PC-9 (cell line): ENCODE data around the gene STIL. TPM values are rescaled to one million over a fixed set of nuclear protein-coding genes. Genes with fewer than 3 reads are reported as not detected.

Experiments
- BruUV-seq: library from RNA; stranded (reverse); fragments of 400-500 nt; replicated peaks from 2 replicates; lab custom pipeline; 2021; lab: Mats Ljungman, UMichigan
- CTCF ChIA-PET: fragments of 300-600 bp; sonication (Branson Sonifier 250); formaldehyde crosslinking; loops from one replicate; lab custom pipeline; 2022; ENCODE audit warnings: antibody characterized with exemption; lab: Charles Lee
- POLR2A ChIA-PET: fragments of 300-600 bp; sonication (Branson Sonifier 250); formaldehyde crosslinking; loops from one replicate; lab custom pipeline; 2022; ENCODE audit warnings: antibody characterized with exemption; ENCODE audit not compliant: unreplicated experiment; lab: Charles Lee
- DNase-seq, 2 experiments: peaks; one replicate each; pipeline versions ENCODE4 v3.0.0 to v3.0.0-alpha.2; 2015 to 2022; ENCODE audit warnings: mixed read lengths in 1 of 2
- H2AFZ ChIP-seq: fragments of 200-600 bp; sonication (generic); 2 replicates; pipeline ENCODE4 v1.8.1; 2017; ENCODE audit warnings: antibody characterized with exemption
- H3F3A ChIP-seq: fragments of 200-600 bp; sonication (generic); 2 replicates; pipeline ENCODE4 v1.8.1; 2017; ENCODE audit warnings: antibody characterized with exemption, mild to moderate bottlenecking, low read depth; ENCODE audit not compliant: insufficient read depth
- H3K27ac ChIP-seq: fragments of 200-600 bp; sonication (generic); 2 replicates; pipeline ENCODE4 v1.6.1; 2016; ENCODE audit warnings: mixed run types
- H3K27me3 ChIP-seq: fragments of 200-600 bp; sonication (generic); 2 replicates; pipeline ENCODE4 v1.6.1; 2016; ENCODE audit warnings: low read depth, mixed run types; ENCODE audit not compliant: insufficient read depth
- H3K36me3 ChIP-seq: fragments of 200-600 bp; sonication (generic); 2 replicates; pipeline ENCODE4 v1.6.1; 2016; ENCODE audit warnings: low read depth, mixed run types
- H3K4me1 ChIP-seq: fragments of 200-600 bp; sonication (generic); replicated peaks from 2 replicates; pipeline ENCODE4 v1.6.1; 2016; ENCODE audit warnings: mixed run types; ENCODE audit not compliant: insufficient read depth
- H3K4me2 ChIP-seq: fragments of 200-600 bp; sonication (generic); 2 replicates; pipeline ENCODE4 v1.6.1; 2017; ENCODE audit warnings: mixed run types
- H3K4me3 ChIP-seq: fragments of 200-600 bp; sonication (generic); 2 replicates; pipeline ENCODE4 v1.6.1; 2016; ENCODE audit warnings: mixed run types
- H3K79me2 ChIP-seq: fragments of 200-600 bp; sonication (generic); 2 replicates; pipeline ENCODE4 v1.6.1; 2017; ENCODE audit warnings: low read depth, mixed run types
- H3K9me2 ChIP-seq: fragments of 200-600 bp; sonication (generic); 2 replicates; pipeline ENCODE4 v1.8.1; 2017; ENCODE audit warnings: mild to moderate bottlenecking; ENCODE audit not compliant: insufficient read depth
- H3K9me3 ChIP-seq: fragments of 200-600 bp; sonication (generic); 2 replicates; pipeline ENCODE4 v1.8.1; 2016; ENCODE audit warnings: low read depth; ENCODE audit not compliant: insufficient read depth
- H4K20me1 ChIP-seq: fragments of 200-600 bp; sonication (generic); 2 replicates; pipeline ENCODE4 v1.8.1; 2017; ENCODE audit not compliant: insufficient read depth
- EZH2 ChIP-seq: fragments of 200-600 bp; sonication (generic); IDR thresholded peaks from 2 replicates; pipeline ENCODE4 v1.8.0; 2017; ENCODE audit warnings: antibody characterized with exemption, low read depth
- intact Hi-C: fragments of 100-400 bp; cut with micrococcal nuclease; formaldehyde crosslinking; loops from one replicate; pipeline ENCODE4 v1.10.0; 2022; ENCODE audit not compliant: unreplicated experiment
- total RNA-seq: library from RNA; stranded (reverse); gene quantifications from 2 replicates; pipeline ENCODE4 v1.2.3, GENCODE V29; 2021
- TF ChIP-seq, protein P1 (sequence below): fragments of 200-600 bp; sonication (generic); conservative IDR thresholded peaks from 2 replicates; pipeline ENCODE4 v1.6.1; 2017; ENCODE audit warnings: mixed run types, antibody characterized with exemption, mild to moderate bottlenecking, moderate library complexity

Gene STIL
- total RNA-seq, 1 experiment from 2014 or later, result 37.0 TPM

DNA sequence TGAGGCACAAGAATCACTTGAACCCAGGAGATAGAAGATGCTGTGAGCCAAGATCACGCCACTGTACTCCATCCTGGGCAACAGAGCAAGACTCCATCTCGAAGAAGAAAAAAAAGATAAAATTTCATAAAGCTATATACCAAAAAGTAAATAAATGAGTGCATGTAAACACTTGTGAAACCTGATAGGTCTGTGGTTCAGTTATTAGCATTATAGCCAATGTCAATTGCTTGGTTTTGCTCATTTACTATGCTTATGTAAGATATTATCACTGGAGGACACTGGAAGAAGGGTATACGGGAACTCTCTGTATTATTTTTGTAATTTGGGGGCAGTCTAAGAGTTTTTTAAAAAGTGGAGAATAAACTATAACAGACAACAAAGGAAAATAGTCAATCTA is 64.2 kb downstream of the STIL start:
- H3K36me3 ChIP-seq, result 0 out of 2 replicates have a peak, but pooled peaks cover 5% of the 10 kb centered on the region
- H3K9me3 ChIP-seq, result no peaks in the 10 kb centered on the region
- peaks cover 9% of the 10 kb centered on the region for H3K4me1 ChIP-seq
- H3K9me2 ChIP-seq, result no peaks in the 10 kb centered on the region
- no peaks in the 10 kb centered on the region for H4K20me1 ChIP-seq
- no peak for DNase-seq
- no peaks in the 10 kb centered on the region for H3K27me3 ChIP-seq
- H3K27ac ChIP-seq, result no peak overlapping the region
- no peaks in the 10 kb centered on the region for H3K79me2 ChIP-seq
- TF ChIP-seq EZH2, result no peak
- TF ChIP-seq, protein P1, sequence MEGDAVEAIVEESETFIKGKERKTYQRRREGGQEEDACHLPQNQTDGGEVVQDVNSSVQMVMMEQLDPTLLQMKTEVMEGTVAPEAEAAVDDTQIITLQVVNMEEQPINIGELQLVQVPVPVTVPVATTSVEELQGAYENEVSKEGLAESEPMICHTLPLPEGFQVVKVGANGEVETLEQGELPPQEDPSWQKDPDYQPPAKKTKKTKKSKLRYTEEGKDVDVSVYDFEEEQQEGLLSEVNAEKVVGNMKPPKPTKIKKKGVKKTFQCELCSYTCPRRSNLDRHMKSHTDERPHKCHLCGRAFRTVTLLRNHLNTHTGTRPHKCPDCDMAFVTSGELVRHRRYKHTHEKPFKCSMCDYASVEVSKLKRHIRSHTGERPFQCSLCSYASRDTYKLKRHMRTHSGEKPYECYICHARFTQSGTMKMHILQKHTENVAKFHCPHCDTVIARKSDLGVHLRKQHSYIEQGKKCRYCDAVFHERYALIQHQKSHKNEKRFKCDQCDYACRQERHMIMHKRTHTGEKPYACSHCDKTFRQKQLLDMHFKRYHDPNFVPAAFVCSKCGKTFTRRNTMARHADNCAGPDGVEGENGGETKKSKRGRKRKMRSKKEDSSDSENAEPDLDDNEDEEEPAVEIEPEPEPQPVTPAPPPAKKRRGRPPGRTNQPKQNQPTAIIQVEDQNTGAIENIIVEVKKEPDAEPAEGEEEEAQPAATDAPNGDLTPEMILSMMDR, result no peak
- POLR2A ChIA-PET, result no interaction called here
- no TSS peak for BruUV-seq
- CTCF ChIA-PET, result no interaction called here
- H2AFZ ChIP-seq, result no peak overlapping the region
- H3K4me2 ChIP-seq, result no peak overlapping the region
- H3K4me3 ChIP-seq, result no peak overlapping the region
- peaks cover 22% of the 10 kb centered on the region for H3F3A ChIP-seq
- intact Hi-C loops, result no loop called here

DNA sequence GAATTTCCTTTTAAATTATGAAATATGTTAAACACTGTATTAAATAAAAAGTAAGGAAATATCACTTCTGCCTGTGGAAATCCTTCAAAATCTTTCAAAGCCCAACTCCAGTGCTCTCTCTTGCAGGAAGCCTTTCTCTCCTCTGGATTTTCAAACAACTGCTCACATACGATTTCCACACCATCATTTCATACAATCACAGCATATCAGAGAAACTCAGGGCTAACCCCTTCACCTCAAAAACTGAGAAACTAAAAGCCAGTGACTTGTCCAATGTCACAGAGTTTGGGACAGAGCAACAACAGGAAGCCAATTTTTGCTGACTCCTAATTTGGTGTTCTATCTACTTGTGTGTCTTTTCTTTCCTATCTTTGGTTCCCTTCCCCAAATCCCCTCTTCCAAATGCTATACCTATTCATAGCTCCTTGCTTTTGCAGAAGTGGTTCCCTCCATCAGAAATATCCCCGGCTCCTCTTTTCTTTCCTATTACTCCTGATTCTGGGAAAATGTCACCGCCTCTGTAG is 69.5 kb downstream of the STIL start:
- no peak overlapping the region for H3K27ac ChIP-seq
- no peaks in the 10 kb centered on the region for H3K36me3 ChIP-seq
- H2AFZ ChIP-seq, result no peak overlapping the region
- H3K9me3 ChIP-seq, result no peaks in the 10 kb centered on the region
- H3K9me2 ChIP-seq, result no peaks in the 10 kb centered on the region
- no peak for TF ChIP-seq EZH2
- TF ChIP-seq, protein P1, result no peak
- no peaks in the 10 kb centered on the region for H3K79me2 ChIP-seq
- H3K4me2 ChIP-seq, result no peak overlapping the region
- no peak overlapping the region for H3K4me3 ChIP-seq
- DNase-seq, result no peak
- no peaks in the 10 kb centered on the region for H3K4me1 ChIP-seq
- POLR2A ChIA-PET, result interaction anchor here (0.6 kb wide), 1 partner anchor 19 kb away, joined by 6 read pairs; no protein-coding TSS in a partner anchor
- BruUV-seq, result no TSS peak
- peaks cover 7% of the 10 kb centered on the region; the same call in 1 of the 2 replicates for H3F3A ChIP-seq
- intact Hi-C loops, result no loop called here
- CTCF ChIA-PET, result no interaction called here
- H4K20me1 ChIP-seq, result no peaks in the 10 kb centered on the region
- H3K27me3 ChIP-seq, result no peaks in the 10 kb centered on the region

GRCh38 chr1:47243910-47244309 is 70.0 kb downstream of the STIL start:
- Histone ChIP-seq H3K27me3 (no peaks in the 10 kb centered on the region), H3F3A (peaks cover 7% of the 10 kb centered on the region; the same call in 1 of the 2 replicates), H3K79me2 (no peaks in the 10 kb centered on the region), H3K4me3 (no peak overlapping the region), H3K9me2 (no peaks in the 10 kb centered on the region), H3K4me1 (no peaks in the 10 kb centered on the region), H3K9me3 (no peaks in the 10 kb centered on the region), H2AFZ (no peak overlapping the region), H3K27ac (no peak overlapping the region), H3K36me3 (no peaks in the 10 kb centered on the region), H4K20me1 (no peaks in the 10 kb centered on the region), H3K4me2 (no peak overlapping the region)
- intact Hi-C loops, result no loop called here
- ChIA-PET CTCF (no interaction called here), POLR2A (interaction anchor here (0.6 kb wide), 1 partner anchor 19 kb away, joined by 6 read pairs; no protein-coding TSS in a partner anchor)
- no peak for TF ChIP-seq EZH2
- TF ChIP-seq, protein P1, result no peak
- DNase-seq, result no peak
- no TSS peak for BruUV-seq
